AG09319 (cell line): ENCODE results near the gene DGKI.

Source experiments
- DNase-seq: peaks from one replicate; pipeline ENCODE4 v3.0.0-alpha.2; 2010; ENCODE audit warnings: low read depth; ENCODE audit errors: extremely low read depth
- TF ChIP-seq, protein P1 (sequence below): IDR thresholded peaks from 2 replicates; pipeline ENCODE4 v1.5.1; 2011; ENCODE audit warnings: low read depth, mild to moderate bottlenecking, inconsistent platforms, low read length, moderate library complexity

Gene DGKI

DNA sequence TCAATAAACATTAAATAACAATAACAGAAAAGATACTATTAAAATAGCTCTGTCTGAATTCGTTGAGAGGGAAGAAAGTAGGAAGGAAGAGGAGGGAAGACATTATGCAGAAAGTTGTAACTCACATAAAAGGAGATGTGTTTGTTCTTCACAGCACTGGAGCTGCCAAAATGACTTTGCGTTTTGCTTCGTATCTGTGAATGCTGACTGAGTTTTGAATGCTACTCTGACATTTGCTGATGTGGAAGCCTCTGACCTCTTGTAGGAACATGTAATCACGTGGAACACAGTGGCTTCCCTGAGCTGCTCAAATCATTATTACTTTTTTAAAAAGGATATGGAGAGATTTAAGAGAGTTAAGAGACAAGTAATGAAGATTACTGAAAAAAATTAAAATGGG, 15.6 kb upstream of the DGKI start:
- DNase-seq, result no peak
- TF ChIP-seq, protein P1, sequence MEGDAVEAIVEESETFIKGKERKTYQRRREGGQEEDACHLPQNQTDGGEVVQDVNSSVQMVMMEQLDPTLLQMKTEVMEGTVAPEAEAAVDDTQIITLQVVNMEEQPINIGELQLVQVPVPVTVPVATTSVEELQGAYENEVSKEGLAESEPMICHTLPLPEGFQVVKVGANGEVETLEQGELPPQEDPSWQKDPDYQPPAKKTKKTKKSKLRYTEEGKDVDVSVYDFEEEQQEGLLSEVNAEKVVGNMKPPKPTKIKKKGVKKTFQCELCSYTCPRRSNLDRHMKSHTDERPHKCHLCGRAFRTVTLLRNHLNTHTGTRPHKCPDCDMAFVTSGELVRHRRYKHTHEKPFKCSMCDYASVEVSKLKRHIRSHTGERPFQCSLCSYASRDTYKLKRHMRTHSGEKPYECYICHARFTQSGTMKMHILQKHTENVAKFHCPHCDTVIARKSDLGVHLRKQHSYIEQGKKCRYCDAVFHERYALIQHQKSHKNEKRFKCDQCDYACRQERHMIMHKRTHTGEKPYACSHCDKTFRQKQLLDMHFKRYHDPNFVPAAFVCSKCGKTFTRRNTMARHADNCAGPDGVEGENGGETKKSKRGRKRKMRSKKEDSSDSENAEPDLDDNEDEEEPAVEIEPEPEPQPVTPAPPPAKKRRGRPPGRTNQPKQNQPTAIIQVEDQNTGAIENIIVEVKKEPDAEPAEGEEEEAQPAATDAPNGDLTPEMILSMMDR, result no peak

DNA sequence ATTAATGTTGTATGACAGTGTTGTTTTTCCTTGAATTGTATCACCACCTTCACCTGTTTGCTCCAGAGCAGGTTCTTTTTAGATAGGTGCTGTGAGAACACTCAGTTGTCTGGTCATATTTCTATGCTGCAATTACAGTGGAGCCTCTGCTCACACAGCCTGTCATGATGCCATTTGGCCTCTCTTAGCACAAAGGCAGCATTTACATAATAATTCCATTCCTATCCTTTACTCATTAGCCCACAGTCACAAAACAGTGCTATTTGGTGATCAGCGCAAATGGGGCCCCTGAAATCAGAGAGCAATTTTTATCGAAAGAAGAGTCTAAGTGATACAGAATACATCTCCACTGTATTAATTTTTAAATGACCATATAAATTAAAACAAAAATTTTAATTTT, 13.8 kb upstream of the DGKI start:
- no peak for DNase-seq
- TF ChIP-seq, protein P1, result no peak

DNA sequence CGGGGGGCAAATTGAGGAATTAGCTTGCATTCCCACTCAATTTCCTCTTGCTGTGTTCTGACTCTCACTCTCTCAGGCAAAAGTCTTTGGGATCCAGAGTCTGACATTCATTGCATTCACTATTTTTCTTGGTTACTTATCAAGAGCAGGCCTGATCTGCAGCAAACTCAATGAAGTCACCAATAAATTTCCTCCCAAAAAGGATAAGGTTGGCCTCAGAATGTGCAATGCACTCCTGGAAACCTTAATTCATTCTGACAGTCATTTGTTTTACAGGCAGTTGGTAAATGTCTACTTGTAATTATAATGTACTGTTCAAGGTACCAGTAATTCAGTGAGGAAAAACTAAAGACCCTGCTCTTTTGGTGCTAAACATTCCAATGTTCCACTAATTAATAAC, 6.3 kb upstream of the DGKI start:
- DNase-seq, result no peak
- TF ChIP-seq, protein P1, result no peak

DNA sequence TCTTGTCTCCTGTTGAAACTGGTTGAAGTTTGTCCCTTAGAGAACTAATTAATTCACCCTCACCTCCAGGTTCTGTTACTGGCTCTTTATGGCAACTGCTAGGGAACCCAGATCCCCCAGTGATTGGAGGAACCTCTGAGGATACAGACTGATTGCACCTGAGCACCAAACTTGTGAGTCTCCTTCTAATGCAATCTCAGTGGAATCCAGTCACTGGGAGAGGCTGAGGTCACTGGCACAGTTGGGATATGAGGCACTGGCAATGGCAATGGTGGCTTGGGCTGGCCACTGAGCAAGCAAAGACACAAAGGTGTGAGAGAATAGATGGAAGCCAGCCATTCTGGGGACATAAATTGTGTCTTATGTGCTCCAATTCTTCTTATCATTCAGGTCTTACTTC, 5.3 kb upstream of the DGKI start:
- DNase-seq, result no peak
- TF ChIP-seq, protein P1, result no peak

DNA sequence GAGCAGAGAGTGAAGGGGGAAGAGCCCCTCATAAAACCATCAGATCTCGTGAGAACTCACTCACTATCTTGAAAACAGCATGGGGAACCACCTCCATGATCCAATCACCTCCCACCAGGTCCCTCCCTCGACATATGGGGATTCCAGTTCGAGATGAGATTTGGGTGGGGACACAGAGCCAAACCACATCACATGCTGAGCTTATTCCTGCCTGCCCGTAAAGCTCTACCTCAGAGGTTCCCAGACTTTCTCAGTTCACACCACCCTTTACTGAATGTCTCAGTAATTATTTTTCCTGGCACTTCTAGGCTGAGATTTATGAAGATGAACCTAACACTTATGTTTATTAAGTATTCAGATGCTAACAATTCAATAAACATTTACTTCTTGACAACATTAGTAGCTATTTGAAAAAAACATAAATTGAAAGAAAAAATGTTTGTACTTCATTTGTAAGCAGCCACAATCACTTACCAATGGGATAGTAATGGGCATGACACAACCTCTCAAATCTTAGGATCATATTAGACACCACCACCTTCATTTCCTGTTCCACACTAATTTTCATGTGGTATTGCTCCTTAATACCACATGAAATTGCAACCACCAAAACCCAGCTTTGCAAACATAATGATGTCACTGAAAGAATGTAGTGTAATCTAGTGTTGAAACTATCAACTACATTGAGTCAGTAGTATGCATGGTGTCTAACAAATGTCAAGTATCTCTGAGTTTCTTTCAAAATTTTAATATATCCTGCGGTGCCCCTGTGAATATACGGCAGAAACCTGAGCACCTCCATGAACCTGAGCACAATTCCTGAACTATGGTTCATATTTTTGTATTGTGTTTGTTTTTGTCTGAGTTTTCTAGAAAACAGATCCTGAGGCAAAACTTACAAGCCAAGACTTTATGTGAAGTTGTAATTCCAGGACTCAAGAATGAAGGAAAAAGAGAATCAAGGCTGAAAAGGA, 4.5 kb upstream of the DGKI start:
- TF ChIP-seq, protein P1, result no peak
- no peak for DNase-seq

DNA sequence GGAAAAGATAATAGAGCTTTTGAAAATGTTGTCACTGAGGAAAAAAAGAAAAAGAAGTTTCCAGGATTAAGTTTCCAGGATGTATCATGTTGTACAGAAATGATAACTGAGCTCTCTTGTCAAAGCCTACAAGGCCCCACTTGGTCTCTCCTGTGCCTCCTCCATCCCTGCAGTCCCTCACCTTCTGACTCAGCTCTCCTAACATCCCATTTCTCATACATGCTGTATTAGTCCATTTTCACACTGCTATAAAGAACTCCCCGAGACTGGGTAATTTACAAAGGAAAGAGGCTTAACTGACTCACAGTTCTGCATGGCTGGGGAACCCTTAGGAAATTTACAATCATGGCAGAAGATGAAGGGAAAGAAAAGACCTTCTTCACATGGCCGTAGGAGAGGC, 3.8 kb upstream of the DGKI start:
- no peak for DNase-seq
- TF ChIP-seq, protein P1, result no peak

DNA sequence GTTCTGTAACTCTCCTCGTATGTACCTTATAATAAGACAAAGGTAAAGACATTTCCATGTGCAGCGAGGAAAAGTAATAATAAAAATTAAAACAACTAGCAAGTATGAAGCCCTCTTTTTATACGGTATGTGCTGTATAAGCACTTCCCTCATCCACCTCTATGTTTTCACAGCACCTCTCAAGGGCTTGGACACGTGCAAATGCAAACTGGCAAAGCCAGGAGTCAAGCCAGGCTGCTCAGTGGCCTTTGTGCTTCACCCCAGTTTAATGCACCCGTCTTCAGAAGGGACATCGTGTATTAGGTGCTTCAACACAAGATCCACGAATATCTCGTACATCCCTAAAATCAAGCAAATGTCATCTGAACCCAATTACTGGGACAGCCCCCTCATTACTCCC, 1.3 kb upstream of the DGKI start:
- DNase-seq, result no peak
- TF ChIP-seq, protein P1, result no peak
